Kidney (tissue), 22 donors: Measurements from ENCODE around the gene RNPEP. TPM values are rescaled to one million over a fixed set of nuclear protein-coding genes. Genes with fewer than 3 reads are reported as not detected.
A peak's percentile ranks its signal among the peaks of the same experiment; 100 is the strongest.

Experiments used
- DNase-seq, 5 donors: peaks; one replicate each; pipeline ENCODE4 v3.0.0-alpha.2; 2013 to 2020
- FAIRE-seq: peaks from 2 replicates; lab custom pipeline; 2012; peaks lifted over from hg19 to GRCh38; lab: Jason Lieb, UNC
- H3K27ac ChIP-seq, 2 donors: one replicate each; pipeline ENCODE4 v1.7.0; 2013; ENCODE audit warnings: low read depth in 2 of 2, low read length in 2 of 2, inconsistent platforms in 1 of 2
- H3K27me3 ChIP-seq: one replicate; pipeline ENCODE4 v1.7.1; 2013; ENCODE audit warnings: low read length, inconsistent platforms; ENCODE audit not compliant: control insufficient read depth, insufficient read depth
- H3K36me3 ChIP-seq, 3 donors: one replicate each; pipeline versions ENCODE4 v1.7.0 to v1.7.1; 2013; ENCODE audit warnings: low read length in 3 of 3, control low read depth in 1 of 3, inconsistent platforms in 1 of 3; ENCODE audit not compliant: insufficient read depth in 3 of 3, control insufficient read depth in 2 of 3
- H3K4me1 ChIP-seq, 3 donors: one replicate each; pipeline versions ENCODE4 v1.7.0 to v1.7.1; 2013; ENCODE audit warnings: low read length in 3 of 3, inconsistent platforms in 1 of 3, low read depth in 1 of 3; ENCODE audit not compliant: control insufficient read depth in 2 of 3, insufficient read depth in 2 of 3
- H3K4me3 ChIP-seq, 3 donors: one replicate each; pipeline versions ENCODE4 v1.7.0 to v1.8.1; 2013; ENCODE audit warnings: low read length in 3 of 3, control low read depth in 1 of 3, inconsistent platforms in 1 of 3
- H3K9ac ChIP-seq, 3 donors: one replicate each; pipeline versions ENCODE4 v1.7.0 to v1.7.1; 2013; ENCODE audit warnings: low read length in 3 of 3, control low read depth in 1 of 3, inconsistent platforms in 1 of 3
- H3K9me3 ChIP-seq, 3 donors: one replicate each; pipeline versions ENCODE4 v1.7.0 to v1.7.1; 2013; ENCODE audit warnings: low read length in 3 of 3, control low read depth in 1 of 3, inconsistent platforms in 1 of 3; ENCODE audit not compliant: control insufficient read depth in 2 of 3, insufficient read depth in 1 of 3
- CTCF ChIP-seq: IDR thresholded peaks from 3 replicates; pipeline ENCODE4 v1.5.1; 2012; ENCODE audit warnings: mild to moderate bottlenecking, moderate library complexity, borderline replicate concordance; ENCODE audit not compliant: insufficient read depth; ENCODE audit errors: extremely low read depth
- intact Hi-C: fragments of 100-400 bp; cut with DNase I; formaldehyde crosslinking; loops from one replicate; pipeline ENCODE4 v1.11.1; 2022
- long read RNA-seq, 10 donors: library from polyadenylated mRNA in 1 of 10; unstranded in 1 of 10; transcript quantifications; one replicate each; pipeline ENCODE4 v2.0.0 and lab custom pipeline, GENCODE V29; 2021 to 2026
- polyA plus RNA-seq: library from polyadenylated mRNA; stranded (reverse); fragments of 350-450 nt; fragmentation: Illumina TruSeq; extraction: RNeasy Lipid Tissue Mini Kit (QIAGEN cat#74804); gene quantifications from one replicate; pipeline ENCODE4 v1.2.3, GENCODE V29; 2014; ENCODE audit warnings: low read depth, low replicate concordance; ENCODE audit not compliant: insufficient read depth
- total RNA-seq: library from RNA; stranded (reverse); fragmentation: NEBNext Ultra II Directional; extraction: Animal tissue kit (Norgen Biotek cat#: 25700); gene quantifications from one replicate; pipeline ENCODE4 v1.2.1, GENCODE V29; 2021
- donor health status: control.
- donor health status: control.
- donor health status: control.
- donor health status: control.
- donor health status: control.
- donor health status: DM: yes; HTN: yes; CAD: no.
- donor health status: Normal renal cell carcinoma (clear cell type).

RNPEP gene, protein sequence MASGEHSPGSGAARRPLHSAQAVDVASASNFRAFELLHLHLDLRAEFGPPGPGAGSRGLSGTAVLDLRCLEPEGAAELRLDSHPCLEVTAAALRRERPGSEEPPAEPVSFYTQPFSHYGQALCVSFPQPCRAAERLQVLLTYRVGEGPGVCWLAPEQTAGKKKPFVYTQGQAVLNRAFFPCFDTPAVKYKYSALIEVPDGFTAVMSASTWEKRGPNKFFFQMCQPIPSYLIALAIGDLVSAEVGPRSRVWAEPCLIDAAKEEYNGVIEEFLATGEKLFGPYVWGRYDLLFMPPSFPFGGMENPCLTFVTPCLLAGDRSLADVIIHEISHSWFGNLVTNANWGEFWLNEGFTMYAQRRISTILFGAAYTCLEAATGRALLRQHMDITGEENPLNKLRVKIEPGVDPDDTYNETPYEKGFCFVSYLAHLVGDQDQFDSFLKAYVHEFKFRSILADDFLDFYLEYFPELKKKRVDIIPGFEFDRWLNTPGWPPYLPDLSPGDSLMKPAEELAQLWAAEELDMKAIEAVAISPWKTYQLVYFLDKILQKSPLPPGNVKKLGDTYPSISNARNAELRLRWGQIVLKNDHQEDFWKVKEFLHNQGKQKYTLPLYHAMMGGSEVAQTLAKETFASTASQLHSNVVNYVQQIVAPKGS
- 54.6 TPM for total RNA-seq
- polyA plus RNA-seq = 48.7 TPM
- long read RNA-seq, donor 1, transcript RNPEP-201 (11 exons, 2,427 nt) = major isoform, 7 of 22 reads
- long read RNA-seq, donor 1, partial matches to known transcripts = 15 of 22 reads
- long read RNA-seq, donor 1, other reads (novel, unspliced or antisense) = 0 of 22 reads
- long read RNA-seq, donor 2, transcript RNPEP-201 (11 exons, 2,427 nt) = major isoform, 5 of 14 reads
- long read RNA-seq, donor 2, partial matches to known transcripts = 9 of 14 reads
- long read RNA-seq, donor 2, other reads (novel, unspliced or antisense) = 0 of 14 reads
- long read RNA-seq, donor 3, transcript RNPEP-201 (11 exons, 2,427 nt) = major isoform, 17 of 18 reads
- long read RNA-seq, donor 3, partial matches to known transcripts = 0 of 18 reads
- long read RNA-seq, donor 3, other reads (novel, unspliced or antisense) = 0 of 18 reads
- long read RNA-seq, donor 4, transcript RNPEP-201 (11 exons, 2,427 nt) = major isoform, 16 of 16 reads
- long read RNA-seq, donor 4, partial matches to known transcripts = 0 of 16 reads
- long read RNA-seq, donor 4, other reads (novel, unspliced or antisense) = 0 of 16 reads
- long read RNA-seq, donor 5 = 0 reads
- long read RNA-seq, donor 6, partial matches to known transcripts = 0 of 1 reads
- long read RNA-seq, donor 6, other reads (novel, unspliced or antisense) = 0 of 1 reads
- long read RNA-seq, donor 7, transcript RNPEP-201 (11 exons, 2,427 nt) = major isoform, 48 of 61 reads
- long read RNA-seq, donor 7, partial matches to known transcripts = 10 of 61 reads
- long read RNA-seq, donor 7, other reads (novel, unspliced or antisense) = 3 of 61 reads
- long read RNA-seq, donor 8, transcript RNPEP-201 (11 exons, 2,427 nt) = major isoform, 9 of 21 reads
- long read RNA-seq, donor 8, partial matches to known transcripts = 11 of 21 reads
- long read RNA-seq, donor 8, other reads (novel, unspliced or antisense) = 0 of 21 reads
- long read RNA-seq, donor 9, partial matches to known transcripts = 0 of 2 reads
- long read RNA-seq, donor 9, other reads (novel, unspliced or antisense) = 0 of 2 reads
- long read RNA-seq, donor 10, transcript RNPEP-201 (11 exons, 2,427 nt) = major isoform, 7 of 32 reads
- long read RNA-seq, donor 10, partial matches to known transcripts = 25 of 32 reads
- long read RNA-seq, donor 10, other reads (novel, unspliced or antisense) = 0 of 32 reads

DNA sequence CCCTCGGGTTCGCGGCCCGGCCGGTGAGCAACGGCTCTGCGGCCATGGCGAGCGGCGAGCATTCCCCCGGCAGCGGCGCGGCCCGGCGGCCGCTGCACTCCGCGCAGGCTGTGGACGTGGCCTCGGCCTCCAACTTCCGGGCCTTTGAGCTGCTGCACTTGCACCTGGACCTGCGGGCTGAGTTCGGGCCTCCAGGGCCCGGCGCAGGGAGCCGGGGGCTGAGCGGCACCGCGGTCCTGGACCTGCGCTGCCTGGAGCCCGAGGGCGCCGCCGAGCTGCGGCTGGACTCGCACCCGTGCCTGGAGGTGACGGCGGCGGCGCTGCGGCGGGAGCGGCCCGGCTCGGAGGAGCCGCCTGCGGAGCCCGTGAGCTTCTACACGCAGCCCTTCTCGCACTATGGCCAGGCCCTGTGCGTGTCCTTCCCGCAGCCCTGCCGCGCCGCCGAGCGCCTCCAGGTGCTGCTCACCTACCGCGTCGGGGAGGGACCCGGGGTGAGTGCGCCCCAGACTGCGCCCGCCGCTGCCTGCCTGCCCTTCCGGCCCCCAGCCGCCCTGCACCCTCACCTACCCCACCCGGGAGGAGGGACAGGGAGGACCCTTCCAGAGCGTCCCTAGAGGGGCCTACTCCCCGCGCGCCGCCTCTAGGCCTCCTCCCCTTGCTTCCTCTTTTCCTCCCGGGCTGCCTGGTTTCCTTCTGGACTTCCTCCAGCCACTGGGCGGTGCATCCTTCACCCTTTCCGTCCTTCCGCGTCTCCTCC, at the start of gene RNPEP:
TSS of gene RNPEP (plus strand) at position 26 of the 757 bp plus-strand sequence. CDS start at position 45, 19 bp downstream.
- H3K27me3 ChIP-seq = no peaks in the 10 kb centered on the region
- H3K27ac ChIP-seq = peak within 1 kb of the TSS; percentile 78 to 82
- intact Hi-C loops = no loop called here
- H3K9ac ChIP-seq = peak within 1 kb of the TSS; percentile 67 to 93 (median 85)
- no peaks in the 10 kb centered on the region for H3K9me3 ChIP-seq
- FAIRE-seq = no peak
- TF ChIP-seq CTCF = no peak
- H3K36me3 ChIP-seq = no peaks in the 10 kb centered on the region
- peak; percentile 76 to 91 (median 84) for DNase-seq
- peaks cover 0 to 14% (median 2%) of the 10 kb centered on the region in 3 donors for H3K4me1 ChIP-seq
- H3K4me3 ChIP-seq = peak within 1 kb of the TSS; percentile 82 to 95 (median 90)

DNA sequence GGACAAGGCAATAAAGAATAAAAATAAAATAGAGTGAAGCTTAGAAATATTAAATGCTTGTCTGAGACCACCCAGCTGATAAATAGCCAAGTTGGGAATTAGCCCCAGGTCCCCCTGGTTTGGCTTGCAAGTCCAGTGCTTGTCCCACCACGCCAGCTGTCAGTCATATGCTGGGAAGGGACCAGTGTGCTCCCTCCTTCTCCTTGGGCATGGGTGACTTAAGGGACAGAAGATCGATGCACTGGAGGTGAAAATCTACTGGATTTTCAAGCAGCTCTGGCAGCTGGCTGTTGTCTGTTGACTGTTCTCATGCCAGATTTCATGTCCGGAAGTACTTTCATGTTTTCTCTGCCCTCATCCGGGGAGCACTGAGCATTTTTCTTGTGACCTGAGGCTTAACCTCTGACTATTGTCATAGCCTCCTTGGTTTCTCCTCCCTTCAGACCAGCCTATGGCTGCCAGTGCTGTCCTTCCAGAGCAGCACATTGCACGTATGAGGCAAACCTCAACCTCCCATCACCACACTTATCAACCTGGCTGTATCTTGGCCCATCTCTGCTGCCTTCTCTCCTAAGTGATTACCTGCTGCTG, 48.5 kb upstream of the RNPEP start:
- no peaks in the 10 kb centered on the region for H3K27me3 ChIP-seq
- H3K36me3 ChIP-seq = no peaks in the 10 kb centered on the region
- no peak overlapping the region for H3K27ac ChIP-seq
- intact Hi-C loops = no loop called here
- no peak for FAIRE-seq
- no peak for TF ChIP-seq CTCF
- H3K9ac ChIP-seq = no peak overlapping the region
- H3K4me1 ChIP-seq = no peaks in the 10 kb centered on the region
- H3K4me3 ChIP-seq = no peak overlapping the region
- peak in 2 of 5 donors; percentile 22 to 39 for DNase-seq
- H3K9me3 ChIP-seq = no peaks in the 10 kb centered on the region
